WTC11 (cell line): ENCODE measurements around the gene GPR158.

Experiments
- ATF1 ChIP-seq: sonication (generic); formaldehyde crosslinking; IDR thresholded peaks from 2 replicates; pipeline ENCODE4 v1.8.1; 2023; ENCODE audit warnings: mild to moderate bottlenecking, moderate library complexity, missing genetic modification reagents
- CREB1 ChIP-seq: sonication (generic); formaldehyde crosslinking; IDR thresholded peaks from 2 replicates; pipeline ENCODE4 v1.8.0; 2023; ENCODE audit warnings: mild to moderate bottlenecking, missing genetic modification reagents
- ELF4 ChIP-seq: sonication (generic); formaldehyde crosslinking; IDR thresholded peaks from 2 replicates; pipeline ENCODE4 v1.8.1; 2022; ENCODE audit warnings: low read depth, mild to moderate bottlenecking, moderate library complexity, missing genetic modification reagents
- MAX ChIP-seq: sonication (generic); formaldehyde crosslinking; IDR thresholded peaks from 2 replicates; pipeline ENCODE4 v1.8.0; 2022; ENCODE audit warnings: mild to moderate bottlenecking, missing genetic modification reagents
- RORB ChIP-seq: fragments of 250-450 bp; sonication (Bioruptor Pico); IDR thresholded peaks from 2 replicates; pipeline ENCODE4 v1.9.0; 2021; ENCODE audit warnings: mild to moderate bottlenecking
- USF2 ChIP-seq: sonication (generic); formaldehyde crosslinking; IDR thresholded peaks from 2 replicates; pipeline ENCODE4 v1.8.1; 2023; ENCODE audit warnings: mild to moderate bottlenecking, missing genetic modification reagents, moderate library complexity
- TF ChIP-seq, protein P1 (sequence below): fragments of 200-600 bp; IDR thresholded peaks from 2 replicates; pipeline ENCODE4 v1.8.0; 2022; ENCODE audit warnings: antibody characterized with exemption
- TF ChIP-seq, protein P2 (sequence below): sonication (generic); formaldehyde crosslinking; IDR thresholded peaks from 2 replicates; pipeline ENCODE4 v1.8.1; 2022; ENCODE audit warnings: low read depth, mild to moderate bottlenecking, moderate library complexity, missing genetic modification reagents, borderline replicate concordance

- TF ChIP-seq, protein P1, sequence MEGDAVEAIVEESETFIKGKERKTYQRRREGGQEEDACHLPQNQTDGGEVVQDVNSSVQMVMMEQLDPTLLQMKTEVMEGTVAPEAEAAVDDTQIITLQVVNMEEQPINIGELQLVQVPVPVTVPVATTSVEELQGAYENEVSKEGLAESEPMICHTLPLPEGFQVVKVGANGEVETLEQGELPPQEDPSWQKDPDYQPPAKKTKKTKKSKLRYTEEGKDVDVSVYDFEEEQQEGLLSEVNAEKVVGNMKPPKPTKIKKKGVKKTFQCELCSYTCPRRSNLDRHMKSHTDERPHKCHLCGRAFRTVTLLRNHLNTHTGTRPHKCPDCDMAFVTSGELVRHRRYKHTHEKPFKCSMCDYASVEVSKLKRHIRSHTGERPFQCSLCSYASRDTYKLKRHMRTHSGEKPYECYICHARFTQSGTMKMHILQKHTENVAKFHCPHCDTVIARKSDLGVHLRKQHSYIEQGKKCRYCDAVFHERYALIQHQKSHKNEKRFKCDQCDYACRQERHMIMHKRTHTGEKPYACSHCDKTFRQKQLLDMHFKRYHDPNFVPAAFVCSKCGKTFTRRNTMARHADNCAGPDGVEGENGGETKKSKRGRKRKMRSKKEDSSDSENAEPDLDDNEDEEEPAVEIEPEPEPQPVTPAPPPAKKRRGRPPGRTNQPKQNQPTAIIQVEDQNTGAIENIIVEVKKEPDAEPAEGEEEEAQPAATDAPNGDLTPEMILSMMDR: no peak
- TF ChIP-seq CREB1 (CRISPR knock-in tag) (no peak), ELF4 (CRISPR knock-in tag) (no peak), MAX (no peak), ATF1 (CRISPR knock-in tag) (no peak), RORB (CRISPR knock-in tag) (no peak), USF2 (no peak)
- TF ChIP-seq, protein P2, sequence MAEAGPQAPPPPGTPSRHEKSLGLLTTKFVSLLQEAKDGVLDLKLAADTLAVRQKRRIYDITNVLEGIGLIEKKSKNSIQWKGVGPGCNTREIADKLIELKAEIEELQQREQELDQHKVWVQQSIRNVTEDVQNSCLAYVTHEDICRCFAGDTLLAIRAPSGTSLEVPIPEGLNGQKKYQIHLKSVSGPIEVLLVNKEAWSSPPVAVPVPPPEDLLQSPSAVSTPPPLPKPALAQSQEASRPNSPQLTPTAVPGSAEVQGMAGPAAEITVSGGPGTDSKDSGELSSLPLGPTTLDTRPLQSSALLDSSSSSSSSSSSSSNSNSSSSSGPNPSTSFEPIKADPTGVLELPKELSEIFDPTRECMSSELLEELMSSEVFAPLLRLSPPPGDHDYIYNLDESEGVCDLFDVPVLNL: no peak
Measured at GRCh38 chr10:25532213-25532612, 357.4 kb downstream of the GPR158 start.
